ENCODE results near the gene CILP2. TPM values are rescaled to one million over a fixed set of nuclear protein-coding genes. Genes with fewer than 3 reads are reported as not detected.

The CILP2 gene
- total RNA-seq, 1 experiment from 2014 or later: under 0.01 TPM

DNA sequence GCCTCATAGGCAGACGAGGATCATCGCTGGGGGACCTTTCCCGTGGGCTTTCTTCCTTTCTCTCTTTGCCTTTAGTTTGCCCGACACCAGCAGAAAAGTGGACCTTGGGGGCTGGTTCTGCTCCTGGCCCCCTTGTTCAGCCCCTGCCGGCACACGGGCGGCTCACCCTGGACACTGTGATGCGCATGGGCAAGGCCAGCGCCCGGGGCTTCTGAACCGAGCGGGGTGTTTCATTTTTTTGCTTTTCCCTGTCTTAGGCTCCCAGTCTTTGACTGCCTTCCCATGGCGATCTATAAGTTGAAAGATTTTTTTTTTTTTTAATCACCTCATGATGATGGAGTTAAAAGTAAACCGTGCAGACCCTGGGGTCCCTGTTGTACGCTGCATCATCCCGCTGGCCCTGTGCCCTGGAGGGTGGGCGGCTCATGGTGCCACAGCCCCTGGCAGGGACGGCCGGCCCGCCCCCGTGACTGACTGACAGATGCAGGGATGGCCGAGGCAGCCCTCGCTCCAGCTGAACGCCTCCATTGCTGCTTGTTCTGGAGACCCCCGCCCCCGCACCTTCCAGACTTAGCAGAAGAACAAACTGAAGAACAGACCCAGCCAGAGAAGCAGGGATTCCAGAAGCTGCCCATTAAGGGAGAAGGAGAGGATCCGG lies 32.3 kb upstream of the CILP2 start:
- DNase-seq (ENCODE audit: low read depth): no peak

DNA sequence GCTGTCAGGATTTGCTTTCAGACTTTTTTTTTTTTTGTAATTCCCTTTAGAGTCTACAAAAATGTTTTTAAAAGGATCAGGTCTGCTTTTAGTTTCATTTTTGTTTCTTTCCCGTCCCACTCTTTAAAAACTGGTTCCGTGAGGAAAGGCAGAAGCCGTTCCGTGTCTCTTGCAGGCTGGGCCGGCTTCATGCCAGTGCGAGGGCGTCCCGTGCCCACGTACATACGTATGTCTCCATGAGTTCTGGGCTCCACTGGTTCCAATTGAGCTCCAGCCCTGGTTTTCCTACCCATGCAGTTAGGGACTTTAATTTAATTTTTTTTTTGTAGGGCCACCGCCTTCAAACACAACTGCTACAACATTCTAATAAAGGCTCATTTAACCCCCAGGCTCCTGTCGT lies 31.5 kb upstream of the CILP2 start:
- DNase-seq (ENCODE audit: low read depth): no peak

DNA sequence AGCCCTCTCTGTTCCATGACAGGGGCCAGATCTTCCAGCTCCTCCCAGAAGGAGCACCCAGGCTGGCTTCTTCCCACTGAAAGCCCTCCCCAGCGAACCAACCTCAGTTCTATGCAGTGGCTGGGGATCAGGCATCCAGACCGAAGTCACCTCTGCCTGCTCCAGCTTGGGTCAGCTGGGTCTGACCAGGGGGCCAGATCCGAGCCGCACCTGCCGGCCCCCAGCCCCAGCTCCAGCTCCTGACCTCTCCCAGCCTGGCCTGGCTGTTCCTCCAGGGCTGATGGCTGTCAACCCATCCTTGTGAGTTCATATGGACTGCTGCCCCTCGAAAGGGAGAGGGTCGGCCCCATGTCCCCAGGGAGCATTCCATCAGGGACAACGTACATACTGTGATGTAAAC lies 30.7 kb upstream of the CILP2 start:
- DNase-seq (ENCODE audit: low read depth): no peak

DNA sequence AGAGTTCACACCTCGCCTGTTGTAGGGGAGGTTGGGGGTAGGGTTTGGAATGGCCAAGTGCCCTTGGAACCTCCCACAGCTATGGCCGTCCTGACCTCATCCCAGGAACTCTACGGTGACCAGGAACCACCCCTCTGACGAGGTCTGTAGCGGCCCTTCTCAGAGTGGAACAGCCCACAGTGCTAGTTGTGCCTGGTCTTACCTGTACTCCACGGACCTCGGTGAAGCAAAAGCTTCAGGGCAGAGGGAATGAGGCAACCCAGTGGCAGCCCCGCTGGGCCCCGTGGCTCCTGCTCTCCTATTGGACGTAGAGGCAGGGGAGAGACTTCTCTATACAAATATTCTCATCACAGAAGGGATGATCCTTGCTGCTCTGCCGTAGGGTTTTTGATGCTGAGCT lies 29.8 kb upstream of the CILP2 start:
- DNase-seq (ENCODE audit: low read depth): no peak

DNA sequence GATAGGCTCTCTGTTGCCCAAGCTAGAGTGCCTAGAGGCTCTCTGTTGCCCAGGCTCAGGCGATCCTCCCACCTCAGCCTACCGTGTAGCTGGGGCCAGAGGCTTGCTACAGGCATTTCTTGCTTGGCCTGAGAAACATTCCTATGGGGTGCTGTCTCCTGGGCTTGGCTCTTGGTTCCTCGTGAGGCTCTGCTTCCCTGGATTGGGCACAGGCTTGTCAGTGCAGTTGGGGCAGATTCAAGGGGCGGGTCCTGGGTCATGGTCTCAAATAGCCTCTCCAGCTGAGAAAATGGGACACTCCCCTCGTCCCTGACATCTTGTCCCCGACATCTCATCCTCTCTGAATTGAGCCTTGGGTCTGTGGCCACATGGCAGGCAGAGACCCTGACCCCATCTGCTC lies 27.6 kb upstream of the CILP2 start:
- no peak for DNase-seq (ENCODE audit: low read depth)

DNA sequence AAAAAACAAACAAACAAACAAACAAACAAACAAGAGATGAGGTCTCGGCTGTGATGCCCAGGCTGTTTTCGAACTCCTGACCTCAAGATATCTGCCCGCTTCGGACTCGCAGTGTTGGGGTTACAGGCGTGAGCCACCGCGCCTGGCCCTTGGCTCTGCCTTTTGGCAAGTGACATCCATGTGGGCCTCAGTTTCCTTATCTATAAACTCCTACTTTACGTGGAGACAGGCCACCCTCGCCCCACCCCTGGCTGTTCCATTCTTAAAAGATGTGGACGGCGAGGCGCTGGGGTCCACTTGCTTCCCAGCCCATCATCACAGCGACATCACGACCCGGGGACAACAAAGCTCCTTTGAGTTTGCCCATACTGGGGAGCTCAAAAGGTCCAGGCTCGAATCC lies 24.4 kb upstream of the CILP2 start:
- DNase-seq (ENCODE audit: low read depth): no peak

DNA sequence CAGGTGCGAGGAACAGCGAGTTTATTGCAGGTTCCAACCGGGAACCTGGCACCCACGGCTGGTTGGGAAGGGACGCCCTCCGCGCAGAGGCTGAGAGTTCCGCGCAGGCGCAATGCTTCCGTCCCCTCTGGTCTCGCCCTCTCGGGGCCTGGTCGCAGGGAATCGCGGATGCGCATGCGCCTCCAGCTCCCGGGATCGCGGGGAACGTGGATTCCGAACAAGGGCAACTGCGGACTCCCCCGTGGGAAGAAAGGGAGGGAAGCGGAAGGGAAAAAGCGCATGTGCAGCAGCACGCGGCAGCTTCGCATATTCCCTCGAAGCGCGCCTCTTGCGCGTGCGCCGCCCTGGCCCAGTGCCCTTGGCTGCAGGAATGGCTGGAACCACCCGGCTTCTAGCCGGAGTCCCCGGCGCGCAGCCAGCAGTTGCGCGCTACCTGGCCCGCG lies 23.8 kb upstream of the CILP2 start:
- DNase-seq (ENCODE audit: low read depth): no peak

DNA sequence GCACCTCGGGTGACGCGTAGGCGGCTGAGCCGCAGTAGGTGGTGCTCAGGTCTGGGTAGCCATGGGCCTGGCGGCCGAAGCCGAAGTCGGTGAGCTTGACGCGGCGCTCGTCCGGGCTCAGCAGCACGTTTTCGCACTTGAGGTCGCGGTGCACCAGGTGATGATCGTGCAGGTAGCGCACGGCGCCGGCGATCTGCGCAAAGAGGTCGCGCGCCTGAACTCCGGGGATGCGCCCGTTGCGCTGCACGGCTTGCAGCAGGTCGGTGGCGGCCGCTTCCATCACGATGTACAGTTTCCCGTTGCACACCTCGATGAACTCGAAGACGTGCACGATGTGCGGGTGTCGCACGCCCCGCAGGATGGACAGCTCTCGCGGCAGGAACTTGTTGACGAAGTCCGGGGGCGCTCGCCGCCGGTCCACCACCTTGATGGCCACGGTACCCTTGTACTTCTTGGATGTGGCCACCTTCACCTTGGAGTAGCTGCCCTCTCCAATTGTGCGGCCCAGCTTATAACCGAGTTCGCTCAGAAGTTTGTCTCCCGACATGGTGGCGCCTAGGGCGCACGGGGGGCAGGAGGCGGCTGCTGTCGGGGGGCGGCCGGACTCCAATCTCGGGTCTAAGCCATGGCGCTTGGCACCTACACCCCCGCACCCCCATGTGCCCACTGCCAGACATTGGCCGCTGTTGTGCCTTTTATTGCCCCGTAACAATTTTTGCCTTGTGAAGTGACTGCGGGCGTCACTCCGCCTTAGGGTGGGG lies 23.0 kb upstream of the CILP2 start, which contains the start of gene TSSK6:
Gene TSSK6, minus strand, starts transcription at position 668 of the 761 bp plus-strand sequence. Its CDS starts 121 bp downstream, at position 547.
- no peak for DNase-seq (ENCODE audit: low read depth)

DNA sequence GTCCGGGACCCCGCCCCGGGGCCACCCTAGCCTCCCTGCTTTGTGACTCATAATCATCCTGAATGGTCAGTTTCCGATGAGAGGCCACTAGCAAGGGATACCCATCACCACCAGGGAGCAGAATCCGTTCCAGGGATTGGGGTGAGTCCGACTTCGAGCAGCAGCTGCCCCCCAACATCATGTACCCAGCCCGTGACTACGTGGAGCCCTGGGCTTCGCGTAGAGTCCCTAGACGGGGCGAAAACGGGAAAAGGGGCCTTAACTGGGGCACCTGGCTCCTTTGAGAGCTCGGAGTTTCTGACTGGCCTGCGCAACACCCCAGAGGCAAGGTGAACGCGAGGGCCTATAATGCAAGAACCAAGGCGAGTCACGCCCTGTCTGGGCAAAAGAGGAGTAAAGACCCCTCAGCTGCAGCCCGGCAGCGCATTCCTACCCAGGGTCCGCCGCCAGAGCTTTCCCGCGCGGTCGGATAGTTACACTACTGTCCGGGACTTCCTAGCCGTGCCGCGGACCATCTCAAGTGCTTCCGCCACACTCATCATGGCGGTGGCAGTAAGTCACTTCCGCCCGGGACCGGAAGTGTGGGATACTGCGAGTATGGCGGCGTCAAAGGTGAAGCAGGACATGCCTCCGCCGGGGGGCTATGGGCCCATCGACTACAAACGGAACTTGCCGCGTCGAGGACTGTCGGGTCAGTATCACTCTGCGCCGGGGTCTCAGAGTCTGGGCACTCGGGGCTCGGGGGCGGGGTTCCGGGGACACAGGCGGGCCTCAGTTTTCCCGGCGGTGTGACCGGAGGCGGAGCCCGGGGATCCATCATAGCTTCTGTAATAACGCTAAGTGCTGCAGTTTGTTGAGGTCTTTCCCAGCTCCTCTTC lies 22.2 kb upstream of the CILP2 start, which contains the start of gene NDUFA13:
Gene NDUFA13, plus strand, starts transcription at position 584 of the 878 bp plus-strand sequence. Its CDS starts 14 bp downstream, at position 598.
- peak; percentile 91 for DNase-seq (ENCODE audit: low read depth)

DNA sequence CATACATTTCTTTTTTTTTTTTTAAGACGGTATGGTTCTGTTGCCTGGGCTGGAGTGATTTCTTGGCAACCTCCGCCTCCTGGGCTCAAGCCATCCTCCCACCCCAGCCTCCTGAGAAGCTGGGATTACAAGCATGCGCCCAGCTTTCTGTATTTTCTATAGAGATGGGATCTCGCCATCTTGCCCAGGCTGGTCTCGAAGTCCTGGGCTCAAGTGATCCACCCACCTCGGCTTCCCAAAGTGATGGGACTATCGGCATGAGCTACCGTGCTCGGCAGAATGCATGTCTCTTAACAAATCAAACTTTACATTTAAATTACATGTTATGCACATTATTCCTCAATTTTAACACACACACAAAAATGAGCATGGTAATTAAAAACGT lies 20.8 kb upstream of the CILP2 start:
- DNase-seq (ENCODE audit: low read depth): no peak

DNA sequence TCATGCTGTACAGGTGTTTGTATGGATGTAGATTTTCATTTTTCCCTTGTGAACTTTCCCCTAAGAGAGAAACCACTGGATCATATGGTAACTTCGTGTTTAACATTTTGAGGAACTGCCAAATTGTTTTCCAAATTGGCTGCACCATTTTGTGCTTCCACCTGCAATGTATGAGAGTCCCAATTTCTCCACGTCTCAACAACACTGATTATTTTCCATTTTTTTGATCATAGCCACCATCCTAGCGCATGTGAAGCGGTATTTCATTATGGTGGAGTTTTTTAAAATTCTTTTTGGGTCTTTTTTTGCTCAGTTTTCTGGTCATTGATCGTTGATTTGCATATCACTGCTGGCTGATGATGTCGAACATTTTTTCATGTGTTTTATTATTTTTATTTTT lies 17.1 kb upstream of the CILP2 start:
- no peak for DNase-seq (ENCODE audit: low read depth)

DNA sequence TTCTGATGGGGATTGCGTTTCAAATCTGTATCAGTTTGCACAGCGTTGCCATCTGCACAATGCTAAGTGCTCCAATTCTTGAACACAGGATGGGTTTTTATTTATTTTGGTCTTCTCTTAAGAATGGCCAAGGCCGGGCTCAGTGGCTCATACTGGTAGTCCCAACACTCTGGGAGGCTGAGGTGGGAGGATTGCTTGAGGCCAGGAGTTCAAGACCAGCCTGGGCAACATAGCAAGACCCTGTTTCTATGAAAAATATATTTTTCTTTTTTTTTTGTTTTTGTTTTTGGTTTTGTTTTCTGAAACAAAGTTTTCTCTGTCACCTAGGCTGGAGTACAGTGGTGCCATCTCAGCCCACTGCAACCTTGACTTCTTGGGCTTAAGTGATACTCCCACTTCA lies 14.9 kb upstream of the CILP2 start:
- no peak for DNase-seq (ENCODE audit: low read depth)

DNA sequence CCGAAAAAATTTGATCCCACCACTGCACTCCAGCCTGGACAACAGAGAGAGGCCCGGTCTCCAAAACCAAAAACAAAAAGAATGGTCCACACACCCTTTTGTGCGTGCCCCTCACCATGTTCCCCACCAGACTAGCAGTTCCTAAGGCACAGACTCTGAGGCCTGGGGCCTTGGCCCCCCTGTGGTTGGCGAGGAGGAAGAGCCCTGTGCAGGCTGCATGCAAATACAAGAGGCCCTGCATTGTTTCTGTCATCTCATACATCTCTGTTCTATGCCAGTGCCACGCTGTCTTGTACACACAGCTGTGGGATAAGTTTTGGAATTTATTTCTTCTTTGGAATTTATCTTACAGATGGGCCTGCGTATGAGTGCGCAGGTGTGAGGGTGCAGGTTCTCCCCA lies 14.0 kb upstream of the CILP2 start:
- DNase-seq (ENCODE audit: low read depth): no peak

DNA sequence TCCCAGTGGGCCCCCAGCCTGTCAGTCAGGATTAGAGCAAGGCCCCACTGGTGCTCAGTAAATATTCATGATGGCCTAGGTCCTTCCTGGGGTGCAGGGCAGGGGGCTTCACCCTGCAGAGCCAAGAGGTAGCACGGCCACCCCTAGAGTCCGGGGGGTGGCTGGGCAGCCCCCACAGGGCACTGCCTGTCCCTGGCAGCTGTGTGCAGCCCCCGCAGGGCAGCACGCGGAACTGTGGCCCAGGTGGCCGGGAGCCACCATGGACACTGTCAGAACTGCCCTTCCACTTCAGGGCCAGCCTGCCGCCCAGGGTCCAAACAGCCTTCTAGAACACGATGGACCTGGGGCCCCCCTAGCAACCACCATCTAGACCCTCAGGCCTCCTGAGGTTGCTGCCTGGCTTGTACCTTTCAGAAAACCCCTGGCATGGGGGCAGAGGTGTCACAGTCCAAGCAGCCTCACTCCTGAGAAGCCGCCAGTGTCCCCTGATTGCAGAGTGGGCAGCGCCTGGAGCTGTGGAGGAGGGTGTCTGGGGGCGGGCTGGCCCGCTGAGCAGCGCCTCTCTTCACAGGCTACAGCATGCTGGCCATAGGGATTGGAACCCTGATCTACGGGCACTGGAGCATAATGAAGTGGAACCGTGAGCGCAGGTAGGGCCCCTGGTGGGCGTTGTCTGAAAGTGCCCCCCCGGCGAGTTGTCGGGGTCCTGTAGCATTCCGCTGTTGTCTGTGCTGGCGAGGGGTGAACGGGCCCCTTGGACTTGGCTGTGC lies 12.3 kb upstream of the CILP2 start:
- DNase-seq (ENCODE audit: low read depth): no peak

DNA sequence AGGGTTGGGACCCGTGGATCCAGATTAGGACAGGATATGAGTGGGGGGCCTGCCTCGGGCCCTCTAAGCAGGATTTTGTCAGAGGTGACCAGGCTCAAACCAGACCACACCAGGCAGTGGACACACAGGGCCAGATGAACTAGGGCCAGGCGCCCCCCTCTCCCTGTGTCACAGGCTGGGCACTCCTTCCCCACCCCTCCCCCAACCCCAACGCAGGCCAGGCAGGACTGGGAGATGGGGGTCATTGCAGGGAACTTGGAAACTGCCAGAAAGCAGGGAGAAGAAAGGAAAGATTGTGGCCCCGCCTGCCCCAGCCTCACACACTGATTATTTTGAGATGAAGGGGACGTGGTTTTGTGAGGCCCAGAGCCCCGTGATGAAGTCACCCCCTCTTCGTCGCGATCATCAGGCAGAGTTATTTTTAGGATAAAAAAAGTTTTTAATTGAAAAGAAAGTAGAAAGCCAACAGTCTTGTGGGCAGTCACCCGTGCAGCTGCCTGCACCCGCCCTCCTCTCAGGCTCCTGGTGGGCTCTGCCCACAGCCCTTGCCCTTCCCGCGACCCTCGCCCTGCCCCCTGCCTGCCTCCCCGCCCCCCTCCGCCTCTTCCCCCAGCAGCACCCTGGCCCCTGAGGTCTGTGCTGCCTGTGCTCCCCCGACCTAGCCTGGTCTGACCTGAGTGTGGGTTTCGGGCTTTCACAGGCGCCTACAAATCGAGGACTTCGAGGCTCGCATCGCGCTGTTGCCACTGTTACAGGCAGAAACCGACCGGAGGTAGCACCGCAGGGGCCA lies 11.3 kb upstream of the CILP2 start:
- DNase-seq (ENCODE audit: low read depth): no peak

DNA sequence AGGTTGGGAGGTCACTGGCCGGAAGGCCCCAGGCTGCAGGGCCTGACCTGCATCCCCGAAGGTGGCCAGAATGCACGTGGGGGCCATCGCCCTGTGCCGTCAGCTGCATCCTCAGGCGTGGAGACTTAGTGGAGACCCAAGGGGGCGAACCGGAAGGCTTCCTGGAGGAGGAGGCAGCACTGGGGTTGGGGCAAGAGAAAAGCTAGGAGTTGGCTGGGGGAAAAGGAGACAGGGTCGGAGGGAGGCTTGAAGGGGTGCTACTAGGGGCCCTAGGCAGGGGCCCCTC lies 10.8 kb upstream of the CILP2 start:
- DNase-seq (ENCODE audit: low read depth): no peak

DNA sequence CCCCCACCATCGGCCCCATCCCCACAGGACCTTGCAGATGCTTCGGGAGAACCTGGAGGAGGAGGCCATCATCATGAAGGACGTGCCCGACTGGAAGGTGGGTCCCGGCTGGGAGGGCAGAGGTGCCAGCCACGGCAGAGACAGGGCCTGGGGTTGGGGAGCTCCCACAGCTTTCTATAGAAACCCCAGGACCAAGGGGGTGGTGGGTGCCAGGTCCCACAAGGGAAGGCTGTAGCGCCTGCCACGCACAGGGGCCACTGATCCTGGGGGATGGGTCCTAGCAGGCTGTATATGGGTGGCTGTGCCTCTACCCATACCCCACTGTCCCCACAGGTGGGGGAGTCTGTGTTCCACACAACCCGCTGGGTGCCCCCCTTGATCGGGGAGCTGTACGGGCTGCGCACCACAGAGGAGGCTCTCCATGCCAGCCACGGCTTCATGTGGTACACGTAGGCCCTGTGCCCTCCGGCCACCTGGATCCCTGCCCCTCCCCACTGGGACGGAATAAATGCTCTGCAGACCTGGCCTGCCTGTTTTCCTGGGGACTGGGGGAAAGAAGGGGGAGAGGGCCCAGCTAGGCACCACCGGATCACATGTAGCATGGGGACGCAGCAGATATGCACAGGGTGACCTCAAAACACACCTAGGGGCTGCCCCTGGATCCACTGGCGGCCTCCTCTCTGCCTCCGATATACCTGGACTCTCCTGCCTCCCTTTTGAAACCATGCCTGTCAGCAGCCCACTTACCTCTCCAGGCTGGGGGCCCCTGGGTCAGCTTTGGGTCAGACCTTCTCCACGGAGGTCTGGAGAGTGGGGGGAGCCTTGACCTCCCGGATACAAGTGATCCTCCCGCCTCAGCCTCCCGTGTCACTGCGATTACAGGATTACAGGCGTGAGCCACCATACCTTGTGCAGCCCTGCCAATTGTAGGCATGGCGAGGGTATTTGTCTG lies 10.1 kb upstream of the CILP2 start:
- DNase-seq (ENCODE audit: low read depth): no peak

DNA sequence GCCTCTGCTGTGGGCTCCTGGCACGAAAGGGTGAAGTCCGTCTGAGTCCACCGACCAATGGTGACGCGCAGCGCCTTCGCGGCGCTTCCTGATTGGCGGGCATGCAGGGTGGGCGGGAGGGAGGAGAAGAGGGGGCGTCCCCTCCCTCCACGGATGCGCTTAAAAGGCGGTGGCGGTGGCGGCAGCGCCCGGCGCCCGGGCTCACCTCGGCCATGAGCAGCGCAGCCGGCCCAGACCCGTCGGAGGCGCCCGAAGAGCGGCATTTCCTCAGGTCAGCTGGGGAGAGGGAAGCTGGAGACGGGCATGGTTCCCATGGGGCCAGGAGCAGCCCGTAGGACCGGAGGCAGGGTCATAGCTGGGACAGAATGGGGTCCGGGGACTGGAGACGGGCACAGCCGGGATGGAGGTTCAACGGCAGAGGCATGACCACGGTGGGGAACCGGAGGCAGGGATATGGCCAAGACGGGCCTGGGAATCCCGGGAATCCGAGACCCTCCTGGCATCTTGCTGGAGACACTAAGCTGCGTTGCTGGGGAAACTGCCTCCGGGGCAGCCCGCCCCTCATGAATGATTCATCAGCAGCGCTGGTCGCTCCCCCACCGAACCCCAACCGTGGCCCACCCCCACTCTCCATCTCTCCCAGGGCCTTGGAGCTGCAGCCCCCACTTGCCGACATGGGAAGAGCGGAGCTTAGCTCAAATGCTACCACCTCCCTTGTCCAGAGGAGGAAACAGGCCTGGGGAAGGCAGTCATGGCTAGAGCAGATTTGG lies 9.2 kb upstream of the CILP2 start, which contains the start of gene YJEFN3:
Gene YJEFN3, plus strand, starts transcription at position 191 of the 770 bp plus-strand sequence. Its CDS starts 22 bp downstream, at position 213.
- no peak for DNase-seq (ENCODE audit: low read depth)

Data from RPMI7951 (cell line).